Stimulated activated CD4-positive, alpha-beta T cell treated with anti-CD3 and anti-CD28 coated beads, Interleukin-4, amount 100 ng/mL, for 4 hours (primary cell): ENCODE results near the gene PSG3.
"Not testable (repeated sequence)": the region's sequence is repeated elsewhere in the genome, so short reads cannot be mapped to it uniquely, and the experiment has no call there.

Experiments used
- DNase-seq, 2 experiments: peaks; one replicate each; pipeline ENCODE4 v3.0.0-alpha.2; 2020

The PSG3 gene

DNA sequence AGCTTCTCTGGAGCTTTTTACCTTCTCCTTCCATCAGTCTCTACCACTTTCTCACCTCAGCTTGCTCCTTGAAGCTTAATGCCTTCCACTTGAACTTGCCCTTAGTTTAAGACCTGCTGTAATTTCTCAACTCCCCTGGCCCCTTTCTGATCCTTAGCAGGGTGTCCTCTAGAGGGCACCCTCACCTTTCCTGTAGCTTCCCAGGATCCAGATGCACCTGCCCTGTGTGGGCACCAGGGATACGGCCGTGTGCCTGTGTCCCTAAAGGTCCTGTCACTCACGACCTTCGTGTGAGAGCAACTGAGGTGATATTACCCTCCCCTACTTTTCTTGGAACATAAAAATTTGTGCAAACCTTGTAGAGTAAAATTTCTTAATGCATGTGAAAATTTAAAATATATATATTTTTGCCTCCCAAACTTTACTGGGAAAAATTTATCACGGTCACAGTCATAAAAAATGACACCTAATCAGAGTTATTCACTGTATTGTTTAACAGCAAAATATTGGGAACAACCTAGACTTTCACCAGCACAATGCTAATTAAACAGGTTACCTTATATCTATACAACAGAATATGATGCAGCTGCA lies 46.4 kb downstream of the PSG3 start:
- DNase-seq, result no peak

DNA sequence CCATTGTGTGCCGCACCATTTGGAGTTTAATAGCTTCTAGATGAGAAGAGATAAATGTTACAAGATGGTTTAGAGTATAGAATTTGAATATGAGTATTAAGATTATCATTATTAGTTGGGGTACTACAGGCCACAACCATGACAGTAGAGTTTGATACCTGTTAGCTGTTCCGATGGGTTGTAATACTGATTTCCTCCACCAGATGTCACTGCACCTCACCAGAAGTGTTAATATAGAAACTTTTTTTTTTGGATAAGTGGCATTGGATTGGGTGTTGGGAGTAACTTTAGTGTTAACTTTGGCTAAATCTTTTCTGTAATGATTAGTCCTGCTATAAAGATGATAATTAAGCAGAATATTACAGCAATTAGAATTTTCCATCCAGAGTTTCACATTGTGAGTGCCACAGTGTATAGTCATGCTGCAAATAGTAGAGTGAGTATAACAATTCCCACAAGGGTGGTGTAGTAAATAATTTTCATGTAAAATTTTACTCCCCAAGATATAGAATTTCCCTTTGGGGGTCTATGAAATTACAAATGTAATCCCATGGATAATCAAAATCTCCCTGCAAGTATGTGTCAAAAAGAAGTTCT lies 56.3 kb downstream of the PSG3 start:
- DNase-seq, result no peak

DNA sequence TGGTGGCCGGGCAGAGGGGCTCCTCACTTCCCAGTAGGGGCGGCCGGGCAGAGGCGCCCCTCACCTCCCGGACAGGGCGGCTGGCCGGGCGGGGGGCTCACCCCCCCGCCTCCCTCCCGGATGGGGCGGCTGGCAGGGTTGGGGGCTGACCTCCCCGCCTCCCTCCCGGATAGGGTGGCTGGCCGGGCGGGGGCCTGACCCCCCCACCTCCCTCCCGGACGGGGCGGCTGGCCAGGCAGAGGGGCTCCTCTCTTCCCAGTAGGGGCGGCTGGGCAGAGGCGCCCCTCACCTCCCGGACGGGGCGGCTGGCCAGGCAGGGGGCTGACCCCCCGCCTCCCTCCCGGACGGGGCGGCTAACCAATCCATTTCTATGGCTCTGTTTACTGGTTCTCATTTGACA lies 64.0 kb downstream of the PSG3 start:
- DNase-seq, result not testable (repeated sequence)

DNA sequence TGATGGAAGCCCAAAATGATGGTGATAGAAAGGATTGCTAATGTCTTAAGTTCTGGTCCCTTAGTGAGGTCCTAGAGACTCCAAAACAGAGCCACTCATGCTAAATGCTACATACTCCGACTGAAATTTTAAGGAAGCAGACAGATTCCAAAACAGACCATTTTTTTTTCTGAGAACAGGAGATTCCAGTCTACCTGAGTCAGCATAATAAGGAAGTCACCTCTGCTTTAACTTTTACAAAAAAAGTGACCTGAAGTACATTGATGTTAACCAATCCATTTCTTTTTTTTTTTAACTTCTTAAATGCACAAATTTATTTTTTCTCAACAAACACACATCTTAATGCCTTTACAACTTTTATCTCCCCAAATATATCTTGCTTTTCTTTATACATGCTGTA lies 65.7 kb downstream of the PSG3 start:
- DNase-seq, result not testable (repeated sequence)
